LNCaP clone FGC (cell line): ENCODE measurements around the gene TRPM5.
"Not testable (repeated sequence)": the region's sequence is repeated elsewhere in the genome, so short reads cannot be mapped to it uniquely, and the experiment has no call there.

Experiments used
- DNase-seq: peaks from one replicate; pipeline ENCODE4 v3.0.0-alpha.2; 2011; ENCODE audit warnings: low read depth
- H3K4me3 ChIP-seq: 2 replicates; pipeline ENCODE4 v1.5.1; 2011; ENCODE audit warnings: mild to moderate bottlenecking, low read depth, low read length, control low read depth
- TF ChIP-seq, protein P1 (sequence below): IDR thresholded peaks from 2 replicates; pipeline ENCODE4 v1.5.1; 2012; ENCODE audit warnings: mild to moderate bottlenecking; ENCODE audit not compliant: control insufficient read depth, insufficient read depth; ENCODE audit errors: extremely low read depth

TRPM5 gene

DNA sequence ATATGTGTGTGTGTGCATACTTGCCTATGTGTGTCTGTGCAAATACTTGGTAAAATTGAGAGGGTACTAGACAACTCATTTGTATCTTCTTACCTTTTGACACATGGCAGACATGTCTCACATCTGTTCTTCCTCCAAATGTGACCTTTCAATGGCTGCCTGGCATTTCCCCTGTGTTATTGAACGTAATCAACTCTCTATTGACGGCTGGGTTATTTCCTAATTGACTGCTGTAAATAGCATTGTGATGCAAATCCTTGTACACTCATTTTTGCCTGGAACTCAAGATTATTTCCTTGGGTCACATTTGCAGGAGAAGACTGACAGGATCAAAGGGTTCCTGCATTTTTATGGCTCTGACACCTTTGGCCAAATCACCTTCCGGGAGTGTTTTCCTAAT, 37.9 kb upstream of the TRPM5 start:
- no peak for DNase-seq
- no peak overlapping the region for H3K4me3 ChIP-seq
- TF ChIP-seq, protein P1, sequence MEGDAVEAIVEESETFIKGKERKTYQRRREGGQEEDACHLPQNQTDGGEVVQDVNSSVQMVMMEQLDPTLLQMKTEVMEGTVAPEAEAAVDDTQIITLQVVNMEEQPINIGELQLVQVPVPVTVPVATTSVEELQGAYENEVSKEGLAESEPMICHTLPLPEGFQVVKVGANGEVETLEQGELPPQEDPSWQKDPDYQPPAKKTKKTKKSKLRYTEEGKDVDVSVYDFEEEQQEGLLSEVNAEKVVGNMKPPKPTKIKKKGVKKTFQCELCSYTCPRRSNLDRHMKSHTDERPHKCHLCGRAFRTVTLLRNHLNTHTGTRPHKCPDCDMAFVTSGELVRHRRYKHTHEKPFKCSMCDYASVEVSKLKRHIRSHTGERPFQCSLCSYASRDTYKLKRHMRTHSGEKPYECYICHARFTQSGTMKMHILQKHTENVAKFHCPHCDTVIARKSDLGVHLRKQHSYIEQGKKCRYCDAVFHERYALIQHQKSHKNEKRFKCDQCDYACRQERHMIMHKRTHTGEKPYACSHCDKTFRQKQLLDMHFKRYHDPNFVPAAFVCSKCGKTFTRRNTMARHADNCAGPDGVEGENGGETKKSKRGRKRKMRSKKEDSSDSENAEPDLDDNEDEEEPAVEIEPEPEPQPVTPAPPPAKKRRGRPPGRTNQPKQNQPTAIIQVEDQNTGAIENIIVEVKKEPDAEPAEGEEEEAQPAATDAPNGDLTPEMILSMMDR = no peak

DNA sequence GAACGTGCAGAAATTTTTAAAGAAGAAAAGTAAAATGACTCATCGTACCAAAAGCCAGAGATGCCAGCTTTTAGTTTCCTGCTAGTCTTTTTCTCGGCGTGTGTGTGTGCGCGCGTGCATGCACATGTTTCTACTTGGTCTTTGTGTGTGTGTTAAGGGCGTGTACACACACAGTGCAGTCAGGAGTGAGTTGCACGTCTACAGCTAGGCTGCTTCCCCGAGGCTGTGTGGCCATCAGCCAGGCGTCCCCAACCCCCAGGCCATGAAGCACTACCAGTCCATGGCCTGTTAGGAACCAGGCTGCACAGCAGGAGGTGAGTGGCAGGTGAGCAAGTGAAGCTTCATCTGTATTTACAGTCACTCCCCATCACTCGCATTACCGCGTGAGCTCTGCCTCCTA, 36.9 kb upstream of the TRPM5 start:
- TF ChIP-seq, protein P1 = no peak
- no peak overlapping the region for H3K4me3 ChIP-seq
- DNase-seq = no peak

DNA sequence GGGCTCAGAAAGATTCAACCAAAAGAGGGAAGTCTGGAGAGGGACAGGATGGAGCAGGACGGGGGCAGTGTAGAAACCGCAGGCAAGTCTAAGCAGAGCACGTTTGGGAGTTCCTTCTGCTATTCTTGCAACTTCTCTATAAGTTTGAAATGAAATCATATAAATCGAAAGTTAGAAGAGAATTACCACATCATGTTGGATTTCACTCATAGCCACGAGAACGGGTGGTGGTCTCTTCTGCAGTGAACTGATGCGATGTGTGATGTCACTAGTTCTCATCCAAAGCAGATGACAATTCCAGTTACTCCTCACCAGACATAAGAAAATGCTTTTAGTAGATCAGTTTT, 36.5 kb upstream of the TRPM5 start:
- TF ChIP-seq, protein P1 = no peak
- H3K4me3 ChIP-seq = no peak overlapping the region
- DNase-seq = no peak

DNA sequence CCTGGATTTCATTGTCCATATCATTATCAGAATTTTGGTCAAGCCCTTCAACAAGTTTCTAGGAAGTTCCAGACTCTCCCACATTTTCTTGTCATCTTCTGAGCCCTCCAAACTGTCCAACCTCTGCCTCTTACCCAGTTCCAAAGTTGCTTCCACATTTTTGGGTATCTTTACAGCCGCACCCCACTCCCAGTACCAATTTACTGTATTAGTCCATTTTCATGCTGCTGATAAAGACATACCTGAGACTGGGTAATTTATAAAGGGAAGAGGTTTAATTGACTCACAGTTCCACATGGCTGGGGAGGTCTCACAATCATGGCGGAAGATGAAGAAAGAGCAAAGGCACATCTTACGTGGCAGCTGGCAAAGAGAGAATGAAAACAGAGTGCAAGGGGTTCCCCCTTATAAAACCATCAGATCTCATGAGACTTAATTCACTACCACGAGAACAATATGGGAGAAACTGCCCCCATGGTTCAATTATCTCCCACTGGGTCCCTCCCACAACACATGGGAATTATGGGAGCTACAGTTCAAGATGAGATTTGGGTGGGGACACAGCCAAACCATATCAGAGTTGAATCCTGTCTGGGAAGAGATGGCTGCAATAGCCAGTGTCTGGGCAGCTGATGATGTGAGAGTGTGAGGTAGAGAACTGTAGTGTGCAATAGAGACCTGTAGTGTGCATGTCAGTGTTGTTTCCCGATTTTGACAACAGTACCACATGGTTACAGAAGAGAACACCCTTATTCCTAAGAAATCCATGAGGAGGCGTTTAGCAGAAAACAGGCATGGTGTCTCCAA, 36.0 kb upstream of the TRPM5 start:
- DNase-seq, H3K4me3 ChIP-seq: not testable (repeated sequence)

DNA sequence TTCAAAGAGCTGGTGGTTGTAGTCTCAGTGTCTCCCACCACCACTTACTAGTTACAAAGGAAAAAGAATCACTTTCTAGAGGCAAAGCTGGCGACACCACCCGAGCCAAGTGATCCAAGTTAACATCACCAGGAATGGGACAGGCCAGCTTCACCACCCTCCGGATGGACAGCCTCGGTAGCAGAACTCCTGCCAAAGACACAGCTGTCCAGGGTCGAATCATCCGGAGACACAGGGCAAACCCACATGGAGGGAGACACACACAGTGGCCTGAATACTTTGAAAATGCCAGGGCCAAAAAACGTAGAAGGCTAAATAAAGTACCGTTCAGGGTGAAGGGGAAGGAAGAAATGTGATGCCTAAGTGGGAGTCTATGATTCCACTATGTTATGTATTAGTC, 33.6 kb upstream of the TRPM5 start:
- DNase-seq = no peak
- TF ChIP-seq, protein P1 = no peak
- H3K4me3 ChIP-seq = no peak overlapping the region

DNA sequence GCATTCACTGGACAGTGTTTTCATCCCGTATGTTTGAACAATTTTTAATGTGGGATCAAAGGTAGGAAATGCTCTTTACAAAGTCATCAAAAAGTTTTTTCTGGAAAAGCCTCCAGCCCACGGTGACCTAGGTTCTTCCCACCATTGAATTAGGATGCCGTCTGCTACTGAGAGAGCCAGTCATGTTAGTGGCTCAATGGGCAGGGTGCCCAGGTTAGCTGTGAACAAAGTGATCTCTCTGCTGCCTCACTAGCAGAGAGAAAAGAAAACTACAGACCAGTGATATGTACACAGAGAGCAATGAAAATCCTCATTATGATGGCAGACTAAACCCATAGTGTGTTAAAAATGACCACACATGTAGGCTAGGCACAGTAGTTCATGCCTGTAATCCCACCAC, 32.9 kb upstream of the TRPM5 start:
- TF ChIP-seq, protein P1 = no peak
- no peak for DNase-seq
- no peak overlapping the region for H3K4me3 ChIP-seq

DNA sequence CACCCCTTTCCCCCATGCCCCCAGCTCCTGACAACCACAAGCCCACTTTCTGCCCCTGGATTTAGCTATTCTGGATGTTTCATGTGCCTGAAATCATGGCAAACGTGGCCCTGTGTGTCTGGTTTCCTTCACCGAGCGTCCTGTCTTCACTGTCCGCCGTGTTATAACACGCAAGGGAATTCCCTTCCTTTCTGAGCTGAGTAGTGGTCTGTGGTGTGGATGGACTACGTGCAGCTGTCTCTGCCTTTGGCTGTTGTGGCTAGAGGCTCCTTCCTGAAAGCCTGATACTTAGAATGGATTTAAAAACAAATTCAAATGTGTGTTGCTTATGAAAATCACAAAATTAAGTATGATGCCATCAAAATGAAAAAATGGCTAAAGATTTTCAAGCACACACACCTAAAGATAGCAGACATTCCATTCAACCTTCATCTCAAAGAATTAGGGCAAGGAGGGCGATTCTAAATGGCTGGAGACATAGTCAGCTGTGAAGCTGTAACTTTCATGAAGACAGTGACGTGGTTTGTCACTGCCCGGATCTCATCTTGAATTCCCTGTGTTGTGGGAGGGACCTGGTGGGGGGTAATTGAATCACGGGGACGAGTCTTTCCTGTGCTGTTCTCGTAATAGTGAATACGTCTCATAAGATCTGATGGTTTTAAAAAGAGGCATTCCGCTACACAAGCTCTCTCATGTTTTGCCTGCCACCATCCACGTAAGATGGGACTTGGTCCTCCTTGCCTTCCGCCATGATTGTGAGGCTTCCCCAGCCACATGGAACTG, 31.0 kb upstream of the TRPM5 start:
- H3K4me3 ChIP-seq = no peak overlapping the region
- no peak for DNase-seq
- TF ChIP-seq, protein P1 = no peak
